GM19240 (cell line): ENCODE measurements around the gene POLR2J.

ENCODE experiments used
- DNase-seq: peaks from one replicate; pipeline ENCODE4 v3.0.0; 2011; ENCODE audit warnings: low spot score; ENCODE audit not compliant: insufficient read length

POLR2J gene

GRCh38 chr7:102444961-102445673, 33.6 kb downstream of the POLR2J start:
- DNase-seq = no peak

GRCh38 chr7:102439963-102440795, 38.5 kb downstream of the POLR2J start:
- DNase-seq = no peak

GRCh38 chr7:102436118-102436517, 42.6 kb downstream of the POLR2J start:
- no peak for DNase-seq

GRCh38 chr7:102434039-102434486, 44.7 kb downstream of the POLR2J start:
- no peak for DNase-seq

GRCh38 chr7:102433219-102434038, 45.3 kb downstream of the POLR2J start, which contains the start of gene ORAI2:
Gene ORAI2 (plus strand): TSS chr7:102433575. CDS start chr7:102438957, 5,382 bp downstream.
- no peak for DNase-seq

- no peak for DNase-seq
Observed at GRCh38 chr7:102432442-102433218, 46.1 kb downstream of the POLR2J start.

DNA sequence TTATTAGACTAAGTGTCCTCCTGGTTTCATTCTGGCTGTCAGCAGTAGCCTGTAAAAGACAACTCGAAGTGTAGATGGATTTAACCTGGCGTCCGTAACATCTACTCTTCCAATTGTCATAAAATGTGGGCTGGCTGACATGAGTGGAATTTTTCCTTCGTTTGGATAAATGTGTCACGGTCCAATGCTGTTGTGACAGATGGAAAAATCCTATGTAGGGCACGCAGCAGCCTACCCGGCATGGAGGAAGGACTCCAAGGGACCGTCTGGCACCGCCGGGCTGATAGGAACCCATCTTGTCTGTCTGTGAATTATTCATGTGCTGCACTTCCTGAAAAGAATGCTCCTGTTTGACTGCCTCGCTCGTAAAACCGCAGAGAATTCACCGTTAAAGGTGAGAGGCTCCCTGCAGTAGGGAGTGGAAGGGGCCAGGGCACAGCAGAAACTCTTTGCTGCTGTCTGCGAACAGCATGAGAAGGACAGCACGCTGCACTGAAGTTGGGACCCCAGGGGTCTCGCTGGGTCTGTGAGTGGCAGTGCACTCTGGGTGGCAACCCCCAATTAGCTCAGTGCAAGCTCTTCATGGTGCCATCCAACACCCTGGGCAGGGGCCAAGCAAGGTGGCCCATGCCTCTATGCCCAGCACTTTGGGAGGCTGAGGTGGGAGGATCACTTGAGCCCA, 47.0 kb downstream of the POLR2J start:
- DNase-seq = no peak

DNA sequence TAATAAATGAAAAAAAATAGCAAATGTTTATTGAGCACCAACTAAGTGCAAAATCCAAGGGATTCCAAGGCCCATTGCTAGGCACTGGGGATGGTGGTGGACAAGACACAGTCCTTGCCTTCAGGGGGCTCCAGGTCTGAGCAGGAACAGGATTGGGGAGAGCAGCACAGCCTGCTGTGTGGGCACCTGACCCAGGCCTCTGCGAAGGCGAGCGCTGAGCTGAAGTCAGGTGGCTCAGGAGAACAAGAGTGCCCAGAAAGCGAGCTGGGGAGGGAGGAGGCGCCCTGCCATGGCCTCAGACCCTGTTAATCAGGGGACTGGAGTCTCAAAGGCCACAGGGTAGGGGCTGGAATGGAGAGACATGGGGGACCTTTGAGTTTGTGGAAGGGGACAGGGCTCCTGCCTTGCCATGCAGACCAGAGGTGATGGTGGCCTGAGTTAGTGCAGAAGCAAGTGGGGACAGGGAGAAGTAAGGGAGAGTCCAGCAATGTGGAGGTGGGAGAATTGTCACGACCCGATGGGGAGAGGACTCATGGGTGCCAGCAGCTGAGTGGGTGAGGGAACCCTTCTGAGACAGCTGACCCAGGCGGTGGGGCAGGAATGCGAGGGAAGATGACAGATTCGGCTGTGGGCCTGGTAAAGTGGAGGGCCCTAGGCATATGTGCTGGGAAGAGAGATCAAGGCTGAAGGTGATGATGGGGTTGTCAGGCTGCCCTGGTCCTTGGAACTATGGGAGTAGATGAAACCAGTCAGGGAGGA, 49.4 kb downstream of the POLR2J start:
- no peak for DNase-seq

- no peak for DNase-seq
Observed at GRCh38 chr7:102427019-102427405, 51.7 kb downstream of the POLR2J start.

DNA sequence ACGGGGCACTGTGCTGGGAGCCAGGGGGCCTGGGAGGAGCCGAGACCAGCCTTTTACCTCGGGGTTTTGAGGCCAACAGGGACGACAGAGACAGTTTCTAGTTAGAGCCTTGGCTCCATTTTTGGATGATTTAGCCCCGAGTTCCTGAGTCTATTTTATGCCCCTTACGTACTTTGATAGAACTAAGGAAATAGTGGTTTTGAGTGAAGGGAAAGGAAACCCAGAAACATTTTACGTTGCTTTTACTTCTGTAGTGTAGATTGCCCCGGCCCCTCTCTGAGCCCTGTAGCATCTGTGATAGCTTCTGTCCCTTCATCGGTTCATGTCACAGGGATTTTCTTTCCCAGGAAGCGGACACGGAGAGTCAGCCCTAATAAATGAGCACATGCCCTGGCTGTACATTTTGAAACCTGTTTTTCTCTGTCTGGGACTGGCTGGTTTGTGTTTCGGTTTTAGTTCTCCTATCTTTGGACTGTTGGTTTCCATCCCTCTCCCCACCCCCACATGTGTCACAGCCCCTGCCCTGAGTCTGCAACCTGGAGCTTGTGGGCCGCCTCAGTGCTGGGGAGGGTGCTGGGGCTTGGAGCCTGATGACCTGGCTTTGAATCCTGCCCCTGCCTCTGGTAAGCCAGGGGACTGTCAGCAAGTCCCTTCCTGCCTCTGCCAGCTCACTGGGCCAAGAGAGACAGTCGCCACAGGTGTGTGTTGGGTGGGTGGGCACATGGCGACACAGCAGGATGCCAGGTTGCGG, 52.3 kb downstream of the POLR2J start:
- no peak for DNase-seq

DNA sequence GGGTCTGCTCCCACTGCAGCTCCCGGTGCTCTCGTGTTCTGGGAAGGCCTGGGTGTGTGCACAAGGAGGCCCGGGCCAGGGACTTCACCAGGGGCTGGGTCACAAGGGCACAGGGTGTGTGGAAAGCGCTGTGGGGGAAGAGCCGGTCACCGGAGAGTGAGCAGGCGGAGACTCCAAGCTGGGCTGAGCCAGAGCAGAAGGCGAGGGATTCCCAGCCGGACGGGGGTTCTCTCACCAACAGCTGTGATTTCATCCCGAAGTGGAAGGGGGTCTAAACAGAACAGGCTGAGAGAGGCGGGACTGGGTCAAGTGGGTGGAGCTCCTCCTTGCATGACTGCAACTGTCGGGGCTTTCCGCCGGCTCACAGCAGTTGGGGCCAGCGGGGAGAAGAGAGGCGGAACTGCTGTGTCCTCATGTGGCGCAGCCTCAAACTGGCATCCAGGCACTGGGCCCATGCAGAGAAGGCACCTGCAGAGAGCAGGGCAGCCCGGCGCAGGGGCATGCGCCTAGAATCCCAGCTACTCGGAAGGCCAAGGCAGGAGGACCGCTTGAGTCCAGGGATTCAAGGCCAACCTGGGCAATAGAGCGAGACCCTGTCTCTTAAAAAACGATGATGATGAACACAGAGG, 53.0 kb downstream of the POLR2J start:
- no peak for DNase-seq

DNA sequence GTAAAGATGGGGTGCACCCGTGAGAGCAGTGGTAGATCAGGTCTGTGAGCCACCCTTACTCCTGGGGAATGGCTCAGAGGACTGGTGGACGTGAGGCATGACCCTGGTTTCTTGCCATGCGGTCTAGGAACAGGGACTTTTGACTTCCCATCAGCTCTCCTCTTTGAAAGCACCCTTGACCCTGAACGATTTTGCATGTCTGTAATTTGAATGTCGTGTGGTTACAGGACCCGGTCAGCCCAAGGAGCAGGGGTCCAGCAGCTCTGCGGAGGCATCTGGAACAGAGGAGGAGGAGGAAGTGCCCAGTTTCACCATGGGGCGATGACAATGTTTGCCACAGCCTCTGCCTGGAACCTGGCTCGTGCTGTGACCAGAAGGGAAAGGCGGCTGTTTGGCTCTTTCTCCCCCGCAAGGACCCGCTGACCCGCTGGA, 53.9 kb downstream of the POLR2J start:
- no peak for DNase-seq

DNA sequence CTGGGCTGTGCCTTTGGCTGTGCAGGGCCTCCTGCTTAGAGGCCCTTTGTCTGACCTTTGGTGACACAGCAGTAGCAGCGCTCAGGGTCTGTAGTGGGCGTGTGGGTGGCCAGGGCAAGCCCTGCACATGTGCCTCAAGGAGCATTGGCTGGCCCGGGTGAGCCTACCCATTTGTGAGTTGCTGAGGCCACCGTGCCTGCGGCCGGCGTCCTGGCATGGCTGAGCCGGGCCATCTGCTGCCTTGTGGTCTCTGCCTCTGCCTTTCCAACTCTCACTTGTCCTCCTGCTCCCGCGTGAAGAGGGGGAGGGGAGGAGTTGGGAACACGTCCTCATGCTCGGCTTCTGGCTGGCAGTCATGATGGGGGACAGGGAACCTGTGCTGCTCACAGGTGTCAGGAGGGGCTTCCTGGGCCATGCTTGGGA, 54.6 kb downstream of the POLR2J start:
- DNase-seq = no peak
